HG03432 (cell line): Measurements from ENCODE around the gene KRTAP4-9.
"Not testable (repeated sequence)": the region's sequence is repeated elsewhere in the genome, so short reads cannot be mapped to it uniquely, and the experiment has no call there.

Experiments used
- ATAC-seq: cut with Tn5 transposase; IDR thresholded peaks from one replicate; pipeline ENCODE4 v1.9.1; 2021; ENCODE audit warnings: mild to moderate bottlenecking, moderate library complexity; ENCODE audit not compliant: unreplicated experiment

KRTAP4-9 gene

GRCh38 chr17:41096055-41096454, 9.1 kb upstream of the KRTAP4-9 start:
- no peak for ATAC-seq

DNA sequence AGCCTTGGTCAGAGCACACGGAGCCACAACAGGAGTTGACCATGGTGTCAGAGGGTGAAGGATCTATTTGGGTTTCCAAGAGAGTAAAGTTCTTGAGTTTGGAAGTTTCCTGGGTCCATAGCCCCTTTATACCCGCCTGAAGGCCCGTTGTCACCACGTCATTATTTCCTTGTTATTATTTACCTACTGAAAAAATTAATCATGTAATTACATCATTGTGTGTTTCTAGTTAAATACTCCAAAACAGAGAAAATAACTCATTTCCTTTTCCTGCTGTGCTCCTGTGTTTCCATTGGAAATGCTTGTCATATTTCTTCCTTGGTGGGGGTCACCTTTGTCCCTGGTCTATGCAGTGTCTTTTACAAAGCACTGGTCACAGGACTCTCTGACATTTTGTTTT, 7.1 kb upstream of the KRTAP4-9 start, which contains the start of gene KRTAP4-8:
KRTAP4-8 (minus strand) TSS at position 101 of the 400 bp plus-strand sequence; CDS start at position 43, 58 bp downstream.
- ATAC-seq, result no peak

DNA sequence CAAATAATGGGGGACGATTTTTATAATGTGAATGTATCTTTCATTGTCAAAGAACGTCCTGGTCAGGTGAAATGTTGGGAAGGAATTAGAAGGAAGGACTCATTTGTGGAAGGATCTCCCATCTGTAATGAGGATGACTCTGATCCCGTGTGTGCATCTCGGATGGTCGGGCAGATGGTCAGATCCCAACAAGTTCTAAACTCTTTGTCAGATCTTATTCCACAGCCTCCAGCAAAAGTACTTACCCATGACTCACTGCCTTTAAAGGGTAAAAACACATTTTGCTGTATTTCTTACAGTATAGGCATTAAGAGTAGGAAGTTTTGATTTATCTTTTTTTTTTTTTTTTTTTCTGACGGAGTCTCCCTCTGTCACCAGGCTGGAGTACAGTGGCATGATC, 6.7 kb upstream of the KRTAP4-9 start:
- ATAC-seq, result no peak

DNA sequence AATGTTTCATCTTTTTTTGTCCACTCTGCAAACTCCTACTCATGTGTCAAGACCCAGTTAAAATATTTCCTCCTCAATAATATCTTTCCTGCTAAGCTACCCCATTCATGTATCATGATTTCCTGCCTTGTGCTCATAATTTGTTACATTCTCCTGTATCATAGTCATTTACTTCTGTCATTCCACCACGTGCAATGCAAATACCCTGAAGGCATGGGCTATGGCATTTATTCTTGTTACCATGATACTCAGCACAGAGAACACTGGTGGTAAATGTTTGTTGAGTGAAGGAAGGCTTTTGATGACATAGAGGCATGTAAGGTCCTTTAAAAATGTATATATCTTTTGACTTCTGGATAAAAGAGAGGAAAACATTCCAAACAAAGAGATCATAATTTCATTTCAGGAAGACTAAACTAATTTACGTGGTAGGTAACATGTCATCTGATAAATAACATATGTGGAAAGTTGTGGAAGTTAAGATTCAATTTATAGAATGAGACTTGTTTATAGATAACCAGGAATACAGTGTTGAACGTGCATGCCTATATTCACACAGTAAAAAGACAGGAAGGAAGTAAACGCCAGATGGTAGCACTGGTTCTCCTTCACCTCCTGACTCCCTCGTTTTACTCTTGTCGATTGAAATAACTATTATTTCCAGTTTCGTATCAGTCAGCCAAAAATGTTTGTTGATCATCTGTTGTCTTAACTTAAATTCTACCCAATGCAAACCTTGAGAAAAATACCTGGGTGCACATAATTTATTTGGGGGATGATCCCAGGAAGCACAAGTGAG, 5.3 kb upstream of the KRTAP4-9 start:
- not testable (repeated sequence) for ATAC-seq

- no peak for ATAC-seq
Measured at GRCh38 chr17:41101586-41102259, 3.5 kb upstream of the KRTAP4-9 start, which contains the start of gene KRTAP4-16. TSS of gene KRTAP4-16 (minus strand) at chr17:41102209. CDS start at chr17:41102209, 0 bp downstream.

GRCh38 chr17:41103896-41104295, 1.3 kb upstream of the KRTAP4-9 start:
- ATAC-seq, result no peak

DNA sequence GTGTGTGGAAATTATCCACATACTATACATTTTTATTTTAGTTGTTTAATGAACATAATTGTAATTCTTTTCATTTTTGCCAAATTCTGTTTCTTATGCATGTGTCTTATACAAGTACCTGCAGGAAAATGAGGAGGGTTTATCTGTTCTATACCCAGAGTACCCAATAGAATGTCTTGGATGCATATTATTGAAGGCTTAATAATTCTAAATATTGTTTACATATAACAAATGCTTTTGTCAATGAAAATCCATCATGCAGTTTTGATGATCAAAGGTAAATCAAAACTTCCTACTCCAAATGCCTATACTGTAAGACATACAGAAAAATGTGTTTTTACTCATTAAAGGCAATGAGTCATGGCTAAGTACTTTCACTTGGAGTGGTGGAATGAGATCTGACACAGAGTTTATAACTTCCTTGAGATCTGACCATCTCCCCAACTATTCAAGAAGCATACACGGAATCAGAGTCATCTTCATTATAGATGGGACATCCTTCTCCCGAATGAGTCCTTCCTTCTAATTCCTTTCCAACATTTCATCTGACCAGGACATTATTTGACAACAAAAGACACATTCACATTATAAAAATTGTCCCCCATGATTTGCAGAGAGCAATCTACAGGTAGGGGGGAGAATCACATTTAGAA, 677 bp upstream of the KRTAP4-9 start:
- not testable (repeated sequence) for ATAC-seq

DNA sequence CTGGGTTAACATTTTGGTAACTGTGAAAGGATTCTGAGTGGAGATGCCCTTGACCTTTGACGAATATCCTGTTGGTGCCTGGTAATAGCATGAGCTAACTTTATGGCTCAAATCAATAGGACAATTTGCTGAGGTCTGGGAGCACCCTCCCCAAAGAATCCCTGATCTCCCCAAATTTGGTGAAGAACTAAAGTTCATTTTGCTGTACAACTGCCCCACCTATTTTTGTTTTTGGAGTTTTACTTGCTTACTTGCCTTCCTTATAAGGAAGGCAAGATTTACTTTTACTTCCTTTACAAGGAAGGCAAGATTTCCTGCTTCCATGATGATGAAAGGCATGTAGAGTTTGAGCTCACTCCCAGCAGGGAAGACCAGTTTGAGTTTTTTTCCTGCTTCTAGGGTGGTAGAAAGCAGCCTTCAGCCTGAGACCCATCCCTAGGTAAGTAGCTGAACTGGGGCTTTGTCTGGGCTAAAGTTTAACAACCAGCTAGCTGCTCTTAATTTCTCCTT, 2.8 kb downstream of the KRTAP4-9 start:
- ATAC-seq, result no peak

DNA sequence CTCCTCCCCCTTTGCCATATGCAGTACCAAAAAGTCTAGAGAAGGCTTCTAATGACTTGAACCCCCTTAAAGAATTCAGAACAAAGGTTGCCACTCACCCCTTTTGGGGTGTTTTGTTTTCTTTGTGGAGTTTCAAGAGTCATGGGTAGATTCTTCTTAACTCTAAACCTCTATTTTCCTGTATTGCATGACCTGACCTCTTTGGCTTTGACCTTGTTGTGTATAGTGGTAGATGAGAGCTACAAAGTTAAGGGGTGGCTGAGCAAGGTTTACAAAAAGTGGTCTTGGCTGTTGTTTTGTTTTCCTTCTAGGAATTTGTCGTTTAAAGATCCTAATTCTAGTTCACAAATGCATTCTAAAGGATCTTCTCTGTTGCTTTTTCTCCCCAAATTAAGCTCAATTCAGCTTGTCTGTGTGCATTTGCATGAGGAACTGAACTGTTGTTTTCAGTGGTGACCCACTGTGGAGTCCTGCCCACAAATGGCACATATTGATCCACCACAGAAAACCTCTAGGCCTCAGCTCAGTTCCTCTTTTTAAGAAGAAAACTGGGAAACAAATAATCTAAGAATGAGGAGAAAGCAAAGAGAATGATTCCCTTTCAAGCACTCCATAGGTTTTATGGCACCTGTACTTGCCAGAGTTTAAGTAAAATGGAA, 3.7 kb downstream of the KRTAP4-9 start:
- not testable (repeated sequence) for ATAC-seq

- no peak for ATAC-seq
Measured at GRCh38 chr17:41111151-41111885, 6.1 kb downstream of the KRTAP4-9 start.

DNA sequence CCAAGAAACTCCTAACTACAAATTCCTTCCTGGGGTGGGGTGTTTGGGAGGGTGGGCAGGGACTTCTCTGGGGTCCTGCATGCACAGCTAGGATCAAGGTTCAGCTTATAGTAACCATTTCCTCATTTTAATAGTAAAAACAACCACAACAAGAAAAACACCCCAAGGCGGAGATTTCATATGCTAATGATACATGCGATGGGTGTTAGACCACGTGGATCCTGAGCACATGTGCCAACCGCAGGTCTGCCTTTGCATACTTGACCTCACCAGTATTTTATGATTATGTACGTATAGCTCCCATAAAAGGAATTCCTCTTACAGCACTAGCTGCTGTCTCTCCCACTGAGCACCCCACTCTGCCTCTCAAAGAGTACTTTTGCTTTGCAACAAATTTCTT, 11.1 kb downstream of the KRTAP4-9 start:
- no peak for ATAC-seq

- ATAC-seq, result not testable (repeated sequence)
Measured at GRCh38 chr17:41117846-41118386, 12.7 kb downstream of the KRTAP4-9 start, which contains the start of gene KRTAP4-11. TSS of gene KRTAP4-11 (minus strand) at chr17:41118373. CDS start at chr17:41118315, 58 bp downstream.

GRCh38 chr17:41118721-41119120, 13.5 kb downstream of the KRTAP4-9 start:
- ATAC-seq, result no peak

DNA sequence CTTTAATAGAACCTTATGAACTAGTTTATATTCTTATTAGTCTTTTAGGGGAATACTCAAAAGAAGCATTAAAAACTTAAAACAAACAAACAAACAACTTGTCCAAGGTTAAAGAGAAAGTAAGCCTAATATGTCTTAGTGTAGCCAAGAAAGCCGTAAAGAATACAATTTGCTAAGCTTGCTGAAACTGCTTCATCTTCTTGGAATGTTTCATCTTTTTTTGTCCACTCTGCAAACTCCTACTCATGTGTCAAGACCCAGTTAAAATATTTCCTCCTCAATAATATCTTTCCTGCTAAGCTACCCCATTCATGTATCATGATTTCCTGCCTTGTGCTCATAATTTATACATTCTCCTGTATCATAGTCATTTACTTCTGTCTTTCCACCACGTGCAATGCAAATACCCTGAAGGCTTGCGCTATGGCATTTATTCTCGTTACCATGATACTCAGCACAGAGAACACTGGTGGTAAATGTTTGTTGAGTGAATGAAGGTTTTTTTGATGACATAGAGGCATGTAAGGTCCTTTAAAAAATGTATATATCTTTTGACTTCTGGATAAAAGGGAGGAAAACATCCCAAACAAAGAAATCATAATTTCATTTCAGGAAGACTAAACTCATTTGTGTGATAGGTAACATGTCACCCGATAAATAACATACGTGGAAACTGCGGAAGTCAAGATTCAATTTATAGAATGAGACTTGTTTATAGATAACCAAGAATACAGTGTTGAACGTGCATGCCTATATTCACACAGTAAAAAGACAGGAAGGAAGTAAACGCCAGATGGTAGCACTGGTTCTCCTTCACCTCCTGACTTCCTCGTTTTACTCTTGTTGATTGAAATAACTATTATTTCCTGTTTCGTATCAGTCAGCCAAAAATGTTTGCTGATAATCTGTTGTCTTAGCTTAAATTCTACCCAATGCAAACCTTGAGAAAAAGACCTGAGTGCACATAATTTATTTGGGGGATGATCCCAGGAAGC, 14.8 kb downstream of the KRTAP4-9 start:
- ATAC-seq, result not testable (repeated sequence)

DNA sequence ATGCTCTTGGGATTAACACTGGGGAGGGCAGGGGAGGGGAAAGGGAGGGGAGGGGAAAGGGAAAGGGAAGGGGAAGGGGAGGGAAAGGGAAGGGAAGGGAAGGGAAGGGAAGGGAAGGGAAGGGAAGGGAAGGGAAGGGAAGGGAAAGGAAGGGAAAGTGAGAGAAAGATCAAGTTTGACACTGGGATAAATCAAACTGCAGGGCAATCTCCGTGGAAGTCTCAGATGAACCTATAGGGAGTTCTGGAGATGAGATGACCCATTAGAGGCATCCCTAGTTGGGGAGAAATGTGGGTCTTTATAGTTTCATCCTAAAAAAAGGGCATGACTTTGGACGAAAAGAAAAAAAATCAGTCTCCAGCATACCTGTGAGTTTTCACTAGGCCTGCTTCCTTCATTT, 16.6 kb downstream of the KRTAP4-9 start:
- ATAC-seq, result no peak

DNA sequence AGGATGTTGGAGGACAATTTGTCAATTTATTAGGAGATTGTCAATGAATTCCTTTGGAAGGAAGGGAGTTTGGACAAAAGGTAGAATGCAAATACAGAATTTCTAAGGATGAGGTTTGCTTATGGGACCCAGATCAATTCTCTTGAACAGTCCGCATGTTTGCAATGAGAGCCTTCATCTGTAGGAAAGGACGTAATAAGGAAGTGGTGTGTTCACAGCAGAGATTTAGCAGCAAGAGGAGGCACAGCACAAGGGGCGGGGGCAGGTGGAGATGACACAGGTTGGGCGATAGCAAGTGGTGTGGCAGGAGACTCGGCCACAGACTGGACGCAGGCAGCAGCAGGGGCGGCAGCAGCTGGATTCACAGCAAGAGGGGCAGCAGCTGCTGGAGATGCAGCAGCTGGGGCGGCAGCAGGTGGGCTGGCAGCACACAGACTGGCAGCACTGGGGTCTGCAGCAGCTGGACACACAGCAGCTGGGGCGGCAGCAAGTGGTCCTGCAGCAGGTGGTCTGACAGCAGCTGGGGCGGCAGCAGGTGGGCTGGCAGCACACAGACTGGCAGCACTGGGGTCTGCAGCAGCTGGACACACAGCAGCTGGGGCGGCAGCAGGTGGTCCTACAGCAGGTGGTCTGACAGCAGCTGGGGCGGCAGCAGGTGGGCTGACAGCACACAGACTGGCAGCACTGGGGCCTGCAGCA, 18.3 kb downstream of the KRTAP4-9 start:
- ATAC-seq, result not testable (repeated sequence)

- ATAC-seq, result not testable (repeated sequence)
Measured at GRCh38 chr17:41123991-41124371, 18.8 kb downstream of the KRTAP4-9 start, which contains the start of gene KRTAP4-12. TSS of gene KRTAP4-12 (minus strand) at chr17:41124182. CDS start at chr17:41124122, 60 bp downstream.

GRCh38 chr17:41125064-41125463, 19.9 kb downstream of the KRTAP4-9 start:
- ATAC-seq, result no peak
